Measurements from ENCODE around the gene RRP36.

GRCh38 chr6:43060755-43061633 is 39.6 kb downstream of the RRP36 start:
- TF ChIP-seq YY1 (IDR thresholded peaks at IDR 0.05; ENCODE audit: low read depth, low read length) (no peak), CHD1 (IDR thresholded peaks at IDR 0.05; ENCODE audit: low read depth, low read length) (no peak), RAD21 (IDR thresholded peaks at IDR 0.05 in 1 of 2, conservative IDR thresholded peaks at IDR 0.05 in 1 of 2; ENCODE audit: low read depth in 2 of 2, low read length in 2 of 2) (no peak), TEAD4 (IDR thresholded peaks at IDR 0.05; ENCODE audit: low read depth, low read length) (no peak), SIN3A (conservative IDR thresholded peaks at IDR 0.05 in 1 of 2, IDR thresholded peaks at IDR 0.05 in 1 of 2; ENCODE audit: low read depth in 1 of 2, low read length in 2 of 2) (no peak)
- TF ChIP-seq, protein P1, sequence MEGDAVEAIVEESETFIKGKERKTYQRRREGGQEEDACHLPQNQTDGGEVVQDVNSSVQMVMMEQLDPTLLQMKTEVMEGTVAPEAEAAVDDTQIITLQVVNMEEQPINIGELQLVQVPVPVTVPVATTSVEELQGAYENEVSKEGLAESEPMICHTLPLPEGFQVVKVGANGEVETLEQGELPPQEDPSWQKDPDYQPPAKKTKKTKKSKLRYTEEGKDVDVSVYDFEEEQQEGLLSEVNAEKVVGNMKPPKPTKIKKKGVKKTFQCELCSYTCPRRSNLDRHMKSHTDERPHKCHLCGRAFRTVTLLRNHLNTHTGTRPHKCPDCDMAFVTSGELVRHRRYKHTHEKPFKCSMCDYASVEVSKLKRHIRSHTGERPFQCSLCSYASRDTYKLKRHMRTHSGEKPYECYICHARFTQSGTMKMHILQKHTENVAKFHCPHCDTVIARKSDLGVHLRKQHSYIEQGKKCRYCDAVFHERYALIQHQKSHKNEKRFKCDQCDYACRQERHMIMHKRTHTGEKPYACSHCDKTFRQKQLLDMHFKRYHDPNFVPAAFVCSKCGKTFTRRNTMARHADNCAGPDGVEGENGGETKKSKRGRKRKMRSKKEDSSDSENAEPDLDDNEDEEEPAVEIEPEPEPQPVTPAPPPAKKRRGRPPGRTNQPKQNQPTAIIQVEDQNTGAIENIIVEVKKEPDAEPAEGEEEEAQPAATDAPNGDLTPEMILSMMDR (IDR thresholded peaks at IDR 0.05; ENCODE audit: control extremely low read depth in 1 of 3, insufficient read depth in 1 of 3, low read depth in 1 of 3, low read length in 3 of 3) = no peak
